Measurements from ENCODE around the gene CTSV.

GRCh38 chr9:97038611-97039513, at the start of gene CTSV:
- no peak for TF ChIP-seq CTCF (IDR thresholded peaks at IDR 0.05; ENCODE audit: insufficient read depth, low read length)
- TF ChIP-seq, protein P1, sequence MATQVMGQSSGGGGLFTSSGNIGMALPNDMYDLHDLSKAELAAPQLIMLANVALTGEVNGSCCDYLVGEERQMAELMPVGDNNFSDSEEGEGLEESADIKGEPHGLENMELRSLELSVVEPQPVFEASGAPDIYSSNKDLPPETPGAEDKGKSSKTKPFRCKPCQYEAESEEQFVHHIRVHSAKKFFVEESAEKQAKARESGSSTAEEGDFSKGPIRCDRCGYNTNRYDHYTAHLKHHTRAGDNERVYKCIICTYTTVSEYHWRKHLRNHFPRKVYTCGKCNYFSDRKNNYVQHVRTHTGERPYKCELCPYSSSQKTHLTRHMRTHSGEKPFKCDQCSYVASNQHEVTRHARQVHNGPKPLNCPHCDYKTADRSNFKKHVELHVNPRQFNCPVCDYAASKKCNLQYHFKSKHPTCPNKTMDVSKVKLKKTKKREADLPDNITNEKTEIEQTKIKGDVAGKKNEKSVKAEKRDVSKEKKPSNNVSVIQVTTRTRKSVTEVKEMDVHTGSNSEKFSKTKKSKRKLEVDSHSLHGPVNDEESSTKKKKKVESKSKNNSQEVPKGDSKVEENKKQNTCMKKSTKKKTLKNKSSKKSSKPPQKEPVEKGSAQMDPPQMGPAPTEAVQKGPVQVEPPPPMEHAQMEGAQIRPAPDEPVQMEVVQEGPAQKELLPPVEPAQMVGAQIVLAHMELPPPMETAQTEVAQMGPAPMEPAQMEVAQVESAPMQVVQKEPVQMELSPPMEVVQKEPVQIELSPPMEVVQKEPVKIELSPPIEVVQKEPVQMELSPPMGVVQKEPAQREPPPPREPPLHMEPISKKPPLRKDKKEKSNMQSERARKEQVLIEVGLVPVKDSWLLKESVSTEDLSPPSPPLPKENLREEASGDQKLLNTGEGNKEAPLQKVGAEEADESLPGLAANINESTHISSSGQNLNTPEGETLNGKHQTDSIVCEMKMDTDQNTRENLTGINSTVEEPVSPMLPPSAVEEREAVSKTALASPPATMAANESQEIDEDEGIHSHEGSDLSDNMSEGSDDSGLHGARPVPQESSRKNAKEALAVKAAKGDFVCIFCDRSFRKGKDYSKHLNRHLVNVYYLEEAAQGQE (IDR thresholded peaks at IDR 0.05; ENCODE audit: insufficient replicate concordance, low read depth), result no peak
- no peak for TF ChIP-seq SPI1 (IDR thresholded peaks at IDR 0.05; ENCODE audit: borderline replicate concordance, low read depth)
- TF ChIP-seq GABPA (IDR thresholded peaks at IDR 0.05; ENCODE audit: low read depth), result no peak

Measured in HL-60 (cell line).